ENCODE data around the gene HEXD. TPM values are rescaled to one million over a fixed set of nuclear protein-coding genes. Genes with fewer than 3 reads are reported as not detected.
A peak's percentile ranks its signal among the peaks of the same experiment; 100 is the strongest.

Gene HEXD
- total and polyA plus RNA-seq, 2 donors (not counting 3 experiments of a cell fraction or from before 2014, with no cell fraction given) = 12.9 to 18.6 TPM

- Histone ChIP-seq H2AFZ (ENCODE audit: low read depth, low read length) (no peak overlapping the region), H3K4me1 (ENCODE audit: control insufficient read depth, extremely low read depth, insufficient read depth, low read length) (no peaks in the 10 kb centered on the region), H4K20me1 (replicated peaks; ENCODE audit: control insufficient read depth, extremely low read depth, insufficient read depth, low read length) (no peaks in the 10 kb centered on the region), H3K79me2 (ENCODE audit: control insufficient read depth, insufficient read depth, low read length) (no peaks in the 10 kb centered on the region), H3K27ac (ENCODE audit: insufficient read depth, low read depth, low read length) (no peak overlapping the region), H3K9me3 (replicated peaks; ENCODE audit: control insufficient read depth, insufficient read depth, low read length) (no peaks in the 10 kb centered on the region), H3K27me3 (ENCODE audit: control insufficient read depth in 2 of 2, insufficient read depth in 2 of 2, low read length in 2 of 2) (no peaks in the 10 kb centered on the region), H3K4me3 (replicated peaks in 1 of 3; ENCODE audit: insufficient read depth in 1 of 3, low read depth in 1 of 3, low read length in 3 of 3) (no peak overlapping the region), H3K36me3 (ENCODE audit: control insufficient read depth in 2 of 2, extremely low read depth in 1 of 2, insufficient read depth in 2 of 2, low read length in 2 of 2) (peaks cover 0 to 13% of the 10 kb centered on the region in 2 experiments), H3K9ac (replicated peaks; ENCODE audit: extremely low read depth, insufficient read depth, low read length) (no peak overlapping the region), H3K4me2 (ENCODE audit: insufficient read depth, low read length) (no peak overlapping the region), H3K9me1 (replicated peaks; ENCODE audit: control insufficient read depth, extremely low read depth, insufficient read depth, low read length) (no peaks in the 10 kb centered on the region)
- FAIRE-seq = no peak
- TSS peak; percentile 36 for BruUV-seq (replicated peaks)
- POLR2A ChIA-PET = interaction anchor here (0.6 kb wide), 1 partner anchor 210 kb away, joined by 4 read pairs; no protein-coding TSS in a partner anchor
- no peak for DNase-seq (ENCODE audit: low read depth, low spot score)
- intact Hi-C loops (cut with micrococcal nuclease) = no loop called here
- dilution Hi-C loops (cut with MboI; ENCODE audit: extremely low pct_ligation_motif_present, low sequenced_read_pairs) = no loop called here
- TF ChIP-seq MAX (IDR thresholded peaks at IDR 0.05; ENCODE audit: insufficient read depth, insufficient read length) = no peak
- no peak for TF ChIP-seq MYC (IDR thresholded peaks at IDR 0.05; ENCODE audit: low read depth, low read length)
- no peak for TF ChIP-seq GATA2 (IDR thresholded peaks at IDR 0.05; ENCODE audit: insufficient read depth, insufficient read length, low read depth, low read length)
- no peak for TF ChIP-seq JUN (IDR thresholded peaks at IDR 0.05; ENCODE audit: borderline replicate concordance, insufficient read depth, insufficient read length, low read depth)
- no peak for TF ChIP-seq EZH2 (IDR thresholded peaks at IDR 0.05; ENCODE audit: borderline replicate concordance, low read depth, low read length, severe bottlenecking)
- TF ChIP-seq FOS (IDR thresholded peaks at IDR 0.05; ENCODE audit: borderline replicate concordance, insufficient read depth, low read length) = no peak
- TF ChIP-seq POLR2A (IDR thresholded peaks at IDR 0.05; ENCODE audit: low read depth, low read length) = no peak
- TF ChIP-seq CTCF (IDR thresholded peaks at IDR 0.05; ENCODE audit: extremely low read depth in 1 of 2, insufficient read depth in 1 of 2, low read depth in 1 of 2, low read length in 2 of 2) = no peak
- CTCF ChIA-PET = no interaction called here
Observed at GRCh38 chr17:82442643-82443464, 24.7 kb downstream of the HEXD start.

Measured in endothelial cell of umbilical vein (primary cell).